ENCODE measurements around the gene AADACL4.

AADACL4 gene

GRCh38 chr1:12658531-12659453, 14.9 kb downstream of the AADACL4 start:
- peak; percentile 31 for DNase-seq (ENCODE audit: low read depth)
- peak; percentile 93 for TF ChIP-seq CTCF (conservative IDR thresholded peaks at IDR 0.05; ENCODE audit: low read depth, low read length)

GRCh38 chr1:12661606-12662219, 17.8 kb downstream of the AADACL4 start:
- H3K4me3 ChIP-seq (ENCODE audit: low read length): no peak overlapping the region
- TF ChIP-seq CTCF (conservative IDR thresholded peaks at IDR 0.05; ENCODE audit: low read depth, low read length): no peak
- no peak for DNase-seq (ENCODE audit: low read depth)

More at GRCh38 chr1:12658531-12659453, 14.9 kb downstream of the AADACL4 start:
- no peak overlapping the region for H3K4me3 ChIP-seq (ENCODE audit: low read length)

GRCh38 chr1:12662556-12662955, 18.7 kb downstream of the AADACL4 start:
- no peak for DNase-seq (ENCODE audit: low read depth)
- no peak overlapping the region for H3K4me3 ChIP-seq (ENCODE audit: low read length)
- no peak for TF ChIP-seq CTCF (conservative IDR thresholded peaks at IDR 0.05; ENCODE audit: low read depth, low read length)

- DNase-seq (ENCODE audit: low read depth): no peak
- TF ChIP-seq CTCF (conservative IDR thresholded peaks at IDR 0.05; ENCODE audit: low read depth, low read length): no peak
- no peak overlapping the region for H3K4me3 ChIP-seq (ENCODE audit: low read length)
These were observed 21.6 kb downstream of the AADACL4 start for GRCh38 chr1:12665511-12665910.

GRCh38 chr1:12666141-12666735, 22.4 kb downstream of the AADACL4 start:
- no peak for DNase-seq (ENCODE audit: low read depth)
- no peak for TF ChIP-seq CTCF (conservative IDR thresholded peaks at IDR 0.05; ENCODE audit: low read depth, low read length)

GRCh38 chr1:12669529-12670068, 25.7 kb downstream of the AADACL4 start:
- no peak overlapping the region for H3K4me3 ChIP-seq (ENCODE audit: low read length)
- no peak for DNase-seq (ENCODE audit: low read depth)
- no peak for TF ChIP-seq CTCF (conservative IDR thresholded peaks at IDR 0.05; ENCODE audit: low read depth, low read length)

More at GRCh38 chr1:12666141-12666735, 22.4 kb downstream of the AADACL4 start:
- H3K4me3 ChIP-seq (ENCODE audit: low read length): no peak overlapping the region
